K562 (cell line): Measurements from ENCODE around the gene LPAR3. TPM values are rescaled to one million over a fixed set of nuclear protein-coding genes. Genes with fewer than 3 reads are reported as not detected.

Experiments
- ATAC-seq: fragments of 200-7000 bp; cut with Tn5 transposase; 3 replicates; pipeline ENCODE4 v1.9.1; 2020; ENCODE audit warnings: moderate library complexity
- BruUV-seq: library from RNA; stranded (reverse); fragments of 400-500 nt; replicated peaks from 2 replicates; lab custom pipeline; 2021; lab: Mats Ljungman, UMichigan
- CTCF ChIA-PET: fragments of 300-600 bp; formaldehyde crosslinking; extraction: SDS; loops from one replicate; lab custom pipeline; 2021; ENCODE audit warnings: low intra/inter-chr PET ratio; lab: Yijun Ruan, JAX
- POLR2A ChIA-PET: fragments of 300-600, 350-650 bp; sonication (Branson Sonifier 250); formaldehyde crosslinking; extraction: SDS; loops from one replicate; lab custom pipeline; 2021; ENCODE audit warnings: antibody characterized with exemption, inconsistent platforms; lab: Yijun Ruan, JAX
- DNase-seq, 4 experiments: peaks; one replicate each; pipeline versions ENCODE4 v3.0.0 to v3.0.0-alpha.2; 2011 to 2018; ENCODE audit warnings: low spot score in 3 of 4, mixed read lengths in 3 of 4; ENCODE audit errors: extremely low read depth in 1 of 4
- FAIRE-seq: peaks from 2 replicates; lab custom pipeline; 2011; peaks lifted over from hg19 to GRCh38; lab: Jason Lieb, UNC
- H2AFZ ChIP-seq: 2 replicates; pipeline ENCODE4 v1.6.0; 2011; ENCODE audit warnings: low read depth, low read length, control low read depth, inconsistent platforms
- H3K27ac ChIP-seq: fragments of 200-600 bp; 3 replicates; pipeline ENCODE4 v1.8.0; 2011; ENCODE audit warnings: low read depth, mild to moderate bottlenecking, control low read depth, inconsistent platforms, low read length, moderate library complexity, mixed read lengths; ENCODE audit errors: extremely low read depth
- H3K27me3 ChIP-seq, 2 experiments: fragments of 300-600 bp in 1 of 2; 2 replicates in 1 of 2; 3 replicates in 1 of 2; pipeline versions ENCODE4 v1.6.0 to v1.8.0; 2011; ENCODE audit warnings: inconsistent platforms in 2 of 2, low read length in 2 of 2, mild to moderate bottlenecking in 1 of 2, mixed read lengths in 1 of 2, moderate library complexity in 1 of 2; ENCODE audit not compliant: control insufficient read depth in 2 of 2, insufficient read depth in 2 of 2
- H3K36me3 ChIP-seq: fragments of 300-600 bp; 3 replicates; pipeline ENCODE4 v1.8.0; 2011; ENCODE audit warnings: mild to moderate bottlenecking, low read length, inconsistent platforms; ENCODE audit not compliant: control insufficient read depth, insufficient read depth
- H3K4me1 ChIP-seq, 2 experiments: fragments of 200-600 bp in 1 of 2; replicated peaks in 1 of 2; 2 replicates in 1 of 2; 3 replicates in 1 of 2; pipeline versions ENCODE4 v1.5.1 to v1.8.0; 2011; ENCODE audit warnings: inconsistent platforms in 2 of 2, low read length in 2 of 2, mild to moderate bottlenecking in 1 of 2, mixed read lengths in 1 of 2, moderate library complexity in 1 of 2; ENCODE audit not compliant: control insufficient read depth in 2 of 2, insufficient read depth in 2 of 2
- H3K4me2 ChIP-seq: 2 replicates; pipeline ENCODE4 v1.6.1; 2011; ENCODE audit warnings: low read length, control low read depth, inconsistent platforms, mixed read lengths; ENCODE audit not compliant: insufficient read depth
- H3K4me3 ChIP-seq: fragments of 200-600 bp; sonication (generic), shearing (Covaris generic); 2 replicates; pipeline ENCODE4 v1.5.1; 2016; ENCODE audit warnings: control low read depth, inconsistent platforms
- H3K79me2 ChIP-seq: fragments of 200-600 bp; 3 replicates; pipeline ENCODE4 v1.8.0; 2011; ENCODE audit warnings: low read length, inconsistent platforms; ENCODE audit not compliant: control insufficient read depth, insufficient read depth
- H3K9ac ChIP-seq, 2 experiments: 2 replicates each; pipeline versions ENCODE4 v1.6.0 to v1.6.1; 2011; ENCODE audit warnings: low read depth in 2 of 2, low read length in 2 of 2, control low read depth in 1 of 2, inconsistent platforms in 1 of 2, mild to moderate bottlenecking in 1 of 2, mixed read lengths in 1 of 2; ENCODE audit not compliant: insufficient read depth in 1 of 2
- H3K9me1 ChIP-seq: one replicate; pipeline ENCODE4 v1.6.0; 2011; ENCODE audit warnings: inconsistent platforms, mild to moderate bottlenecking, low read length, moderate library complexity; ENCODE audit not compliant: control insufficient read depth, insufficient read depth
- H3K9me3 ChIP-seq: replicated peaks from 2 replicates; pipeline ENCODE4 v1.5.1; 2011; ENCODE audit warnings: low read depth, low read length, inconsistent platforms; ENCODE audit not compliant: control insufficient read depth, insufficient read depth
- H4K20me1 ChIP-seq: replicated peaks from 2 replicates; pipeline ENCODE4 v1.6.1; 2011; ENCODE audit warnings: low read length, inconsistent platforms, mixed read lengths; ENCODE audit not compliant: control insufficient read depth, insufficient read depth
- EGR1 ChIP-seq: fragments of 450-650 bp; conservative IDR thresholded peaks from 2 replicates; pipeline ENCODE4 v1.6.1; 2017; ENCODE audit warnings: mild to moderate bottlenecking
- MBD1 ChIP-seq: fragments of 250-450 bp; sonication (Bioruptor Pico); IDR thresholded peaks from 2 replicates; pipeline ENCODE4 v1.8.0; 2022; ENCODE audit warnings: inconsistent platforms
- NELFE ChIP-seq: IDR thresholded peaks from 2 replicates; pipeline ENCODE4 v1.6.1; 2011; ENCODE audit warnings: mild to moderate bottlenecking; ENCODE audit not compliant: insufficient read depth, insufficient read length
- NR2F6 ChIP-seq: fragments of 450-650 bp; formaldehyde crosslinking; IDR thresholded peaks from 2 replicates; pipeline ENCODE4 v1.4.0; 2020; ENCODE audit warnings: mild to moderate bottlenecking
- THAP7 ChIP-seq: fragments of 250-450 bp; sonication (Bioruptor Pico); IDR thresholded peaks from 2 replicates; pipeline ENCODE4 v1.5.0; 2021
- ZBTB11 ChIP-seq, 3 experiments: fragments of 200-800 bp in 1 of 3; fragments of 250-450 bp in 1 of 3; fragments of 450-650 bp in 1 of 3; sonication (Bioruptor Pico) in 1 of 3; sonication (Bioruptor generic) in 1 of 3; formaldehyde crosslinking in 1 of 3; IDR thresholded peaks; 2 replicates each; pipeline versions ENCODE4 v1.6.1 to v1.8.0; 2016 to 2022; ENCODE audit warnings: mild to moderate bottlenecking in 2 of 3, missing genetic modification characterization in 2 of 3, missing compliant biosample characterization in 1 of 3, moderate library complexity in 1 of 3
- ZNF12 ChIP-seq: sonication (generic); formaldehyde crosslinking; IDR thresholded peaks from 2 replicates; pipeline ENCODE4 v1.4.0; 2020; ENCODE audit warnings: mild to moderate bottlenecking, missing genetic modification reagents
- ZNF134 ChIP-seq: fragments of 250-450 bp; sonication (Bioruptor Pico); conservative IDR thresholded peaks from 2 replicates; pipeline ENCODE4 v1.4.0; 2020
- ZNF609 ChIP-seq: sonication (generic); formaldehyde crosslinking; IDR thresholded peaks from 2 replicates; pipeline ENCODE4 v1.8.1; 2023; ENCODE audit warnings: missing genetic modification reagents, mild to moderate bottlenecking, borderline replicate concordance
- whole genome bisulfite sequencing: fragments of 100-300 bp; shearing (Covaris generic); methylation state at CpG from one replicate; pipeline ENCODE4 v1.1.6; 2016; ENCODE audit warnings: low coverage, mixed read lengths; ENCODE audit not compliant: insufficient coverage; ENCODE audit errors: missing lambda C conversion rate; 5-methylcytosine and 5-hydroxymethylcytosine counted together
- in situ Hi-C: fragments of 300-500 bp; cut with MboI; formaldehyde crosslinking; loops from 4 replicates; pipeline ENCODE4 v1.15.0; 2018; ENCODE audit warnings: inconsistent platforms, mixed read lengths
- intact Hi-C: fragments of 100-400 bp; cut with micrococcal nuclease; formaldehyde crosslinking; loops from 2 replicates; pipeline ENCODE4 v1.14.2; 2022
- polyA plus RNA-seq, 8 experiments: library from polyadenylated mRNA; depleted of rRNA in 4 of 8; stranded (reverse) in 5 of 8; unstranded in 3 of 8; fragments of >200 nt; fragmentation: Nextera tagmentation in 2 of 8; fragmentation: Illumina TruSeq in 1 of 8; extraction: Ambion mirVana in 2 of 8; extraction: Trizol in 1 of 8; gene quantifications; 2 replicates each; pipeline versions ENCODE4 v1.2.1 to v1.2.3, GENCODE V29; 2011 to 2014; ENCODE audit warnings: inconsistent platforms in 1 of 8, missing spikeins in 1 of 8
- total RNA-seq, 7 experiments: library from RNA; depleted of rRNA in 6 of 7; stranded (reverse); fragments of >200 nt in 6 of 7; fragmentation: Illumina TruSeq in 2 of 7; extraction: Trizol in 2 of 7; gene quantifications; 2 replicates each; pipeline versions ENCODE4 v1.2.1 to v1.2.3, GENCODE V29; 2011 to 2021; ENCODE audit warnings: low replicate concordance in 1 of 7

LPAR3 gene
- total and polyA plus RNA-seq, 9 of the 15 experiments (the other 6 are each of a cell fraction or from before 2014, with no cell fraction given) = 0.11 TPM; not detected in 8

- DNase-seq (no peak), ATAC-seq (no peak), FAIRE-seq (no peak)
- H3K9ac ChIP-seq = no peak overlapping the region
- no peaks in the 10 kb centered on the region for H3K9me1 ChIP-seq
- H3K27ac ChIP-seq = no peak overlapping the region
- H3K4me3 ChIP-seq = no peak overlapping the region
- no peaks in the 10 kb centered on the region for H3K36me3 ChIP-seq
- 0% methylated on average over 1 of the region's 1 CpG for whole genome bisulfite sequencing
- in situ Hi-C loops = no loop called here
- CTCF ChIA-PET = no interaction called here
- intact Hi-C loops = no loop called here
- no peak overlapping the region for H3K4me2 ChIP-seq
- no TSS peak for BruUV-seq
- no peaks in the 10 kb centered on the region for H3K79me2 ChIP-seq
- TF ChIP-seq ZNF134 (CRISPR knock-in tag) (no peak), ZBTB11 (CRISPR knock-in tag; IDR thresholded peaks at IDR 0.05) (no peak), ZNF609 (CRISPR knock-in tag) (no peak), ZNF12 (no peak), THAP7 (CRISPR knock-in tag) (no peak), MBD1 (CRISPR knock-in tag) (no peak), NR2F6 (no peak), EGR1 (no peak), NELFE (no peak)
- TF ChIP-seq, all 486 proteins: peak for 0
- no peaks in the 10 kb centered on the region for H3K4me1 ChIP-seq
- POLR2A ChIA-PET = interaction anchor here (0.9 kb wide), 1 partner anchor 11 kb away, joined by 3 read pairs; no protein-coding TSS in a partner anchor
- H3K27me3 ChIP-seq = no peaks in the 10 kb centered on the region; a peak in 1 of 5 replicates
- no peaks in the 10 kb centered on the region for H4K20me1 ChIP-seq
- H2AFZ ChIP-seq = no peak overlapping the region
- H3K9me3 ChIP-seq = no peaks in the 10 kb centered on the region
Observed at GRCh38 chr1:84823991-84824390, 69.0 kb downstream of the LPAR3 start.
